ENCODE results near the gene ZNF575. TPM values are rescaled to one million over a fixed set of nuclear protein-coding genes. Genes with fewer than 3 reads are reported as not detected.
A peak's percentile ranks its signal among the peaks of the same experiment; 100 is the strongest.
"Not testable (repeated sequence)": the region's sequence is repeated elsewhere in the genome, so short reads cannot be mapped to it uniquely, and the experiment has no call there.

Gene ZNF575
- total and polyA plus RNA-seq, 5 donors from 2014 or later, result 0.83 to 3.3 (median 1.5) TPM

DNA sequence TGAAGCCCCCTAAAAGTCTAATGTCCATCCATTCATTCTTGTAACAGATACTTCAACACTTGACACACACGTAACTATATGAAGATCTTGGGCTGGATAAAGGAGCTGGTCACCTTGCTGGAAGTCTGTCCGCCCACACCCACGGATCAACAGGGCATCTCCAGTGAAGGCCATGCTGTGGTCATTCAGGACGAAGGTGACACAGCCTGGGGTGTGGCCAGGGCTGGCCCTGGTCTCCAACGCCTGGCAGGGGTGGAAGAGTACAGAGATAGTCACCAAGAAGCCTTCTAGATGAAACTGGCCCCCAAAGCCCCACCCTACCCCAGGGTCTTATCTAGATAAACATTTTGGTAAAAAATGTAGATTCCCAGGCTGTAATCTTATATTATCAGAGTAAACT is 21.7 kb upstream of the ZNF575 start:
- no peak for ATAC-seq (ENCODE audit: low read depth in 2 of 2)
- no peaks in the 10 kb centered on the region for H3K9me3 ChIP-seq (ENCODE audit: control insufficient read depth in 2 of 2, low read length in 2 of 2)
- peaks cover 25% of the 10 kb centered on the region for H3K36me3 Mint-ChIP-seq
- no peak for DNase-seq
- H3K4me3 Mint-ChIP-seq, result peak overlapping the region in 1 of 4 donors; percentile 67
- no peak overlapping the region for H3K27ac ChIP-seq (ENCODE audit: insufficient read depth, low read length, poor library complexity, severe bottlenecking)
- H3K27me3 Mint-ChIP-seq, result no peaks in the 10 kb centered on the region
- H3K36me3 ChIP-seq (ENCODE audit: control insufficient read depth, insufficient read depth, low read length), result peaks cover 11% of the 10 kb centered on the region
- H3K27me3 ChIP-seq (ENCODE audit: control insufficient read depth, insufficient read depth, low read length), result no peaks in the 10 kb centered on the region
- peaks cover 0 to 1% (median 0%) of the 10 kb centered on the region in 4 donors for H3K4me1 Mint-ChIP-seq
- H3K9me3 Mint-ChIP-seq, result no peaks in the 10 kb centered on the region
- no peaks in the 10 kb centered on the region for H3K4me1 ChIP-seq (ENCODE audit: control insufficient read depth, insufficient read depth, low read length, poor library complexity, severe bottlenecking)
- H3K4me3 ChIP-seq (ENCODE audit: low read depth, low read length), result no peak overlapping the region
- H3K27ac Mint-ChIP-seq, result peak overlapping the region in 1 of 3 donors; percentile 36

DNA sequence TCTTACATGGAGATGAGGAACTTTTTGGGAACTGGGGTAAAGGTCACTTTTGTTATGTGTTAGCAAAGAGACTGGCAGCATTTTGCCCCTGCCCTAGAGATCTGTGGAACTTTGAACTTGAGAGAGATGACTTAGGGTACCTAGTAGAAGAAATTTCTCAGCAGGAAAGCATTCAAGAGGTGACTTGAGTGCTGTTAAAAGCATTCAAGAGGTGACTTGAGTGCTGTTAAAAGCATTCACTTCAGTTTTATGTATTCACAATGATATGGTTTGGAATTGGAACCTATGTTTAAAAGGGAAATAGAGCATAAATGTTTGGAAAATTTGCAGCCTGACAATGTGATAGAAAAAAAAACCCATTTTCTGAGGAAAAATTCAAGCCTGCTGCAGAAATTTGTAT is 20.6 kb upstream of the ZNF575 start:
- not testable (repeated sequence) for H3K27ac ChIP-seq (ENCODE audit: insufficient read depth, low read length, poor library complexity, severe bottlenecking); ATAC-seq (ENCODE audit: low read depth in 2 of 2); H3K9me3 Mint-ChIP-seq; H3K4me1 Mint-ChIP-seq; H3K9me3 ChIP-seq (ENCODE audit: control insufficient read depth in 2 of 2, low read length in 2 of 2); H3K27me3 ChIP-seq (ENCODE audit: control insufficient read depth, insufficient read depth, low read length); H3K4me3 ChIP-seq (ENCODE audit: low read depth, low read length); H3K4me1 ChIP-seq (ENCODE audit: control insufficient read depth, insufficient read depth, low read length, poor library complexity, severe bottlenecking); DNase-seq; H3K27me3 Mint-ChIP-seq
- H3K36me3 Mint-ChIP-seq, result peaks cover 25% of the 10 kb centered on the region
- H3K27ac Mint-ChIP-seq, result peak overlapping the region in 1 of 3 donors; percentile 11
- H3K4me3 Mint-ChIP-seq, result peak overlapping the region in 1 of 4 donors; percentile 2
- H3K36me3 ChIP-seq (ENCODE audit: control insufficient read depth, insufficient read depth, low read length), result peaks cover 11% of the 10 kb centered on the region

DNA sequence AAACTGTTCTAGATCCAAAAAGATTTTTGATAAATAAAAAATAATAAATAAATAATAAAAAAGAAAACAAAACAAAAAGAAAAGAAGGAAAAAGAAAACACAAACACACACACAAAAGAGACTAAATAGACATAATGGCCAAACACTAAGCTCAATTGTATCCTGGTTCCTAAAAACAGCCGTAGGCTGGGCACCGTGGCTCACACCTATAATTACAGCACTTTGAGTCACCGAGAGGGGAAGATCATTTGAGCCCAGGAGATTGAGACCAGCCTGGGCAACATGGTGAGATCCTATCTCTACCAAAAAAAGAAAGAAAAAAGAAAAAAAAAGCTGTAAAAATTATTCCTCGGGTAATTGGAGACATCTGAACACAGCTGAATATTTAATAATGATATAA is 14.9 kb upstream of the ZNF575 start:
- Mint-ChIP-seq H3K36me3 (peaks cover 11% of the 10 kb centered on the region), H3K27me3 (no peaks in the 10 kb centered on the region), H3K27ac (peak overlapping the region in 1 of 3 donors; percentile 11), H3K4me3 (peak overlapping the region in 1 of 4 donors; percentile 15), H3K4me1 (peaks cover 6 to 8% (median 7%) of the 10 kb centered on the region in 4 donors), H3K9me3 (no peaks in the 10 kb centered on the region)
- ATAC-seq (ENCODE audit: low read depth in 2 of 2), result no peak
- Histone ChIP-seq H3K27ac (ENCODE audit: insufficient read depth, low read length, poor library complexity, severe bottlenecking) (no peak overlapping the region), H3K4me1 (ENCODE audit: control insufficient read depth, insufficient read depth, low read length, poor library complexity, severe bottlenecking) (peaks cover 7% of the 10 kb centered on the region), H3K9me3 (ENCODE audit: control insufficient read depth in 2 of 2, low read length in 2 of 2) (no peaks in the 10 kb centered on the region), H3K36me3 (ENCODE audit: control insufficient read depth, insufficient read depth, low read length) (no peaks in the 10 kb centered on the region), H3K4me3 (ENCODE audit: low read depth, low read length) (no peak overlapping the region), H3K27me3 (ENCODE audit: control insufficient read depth, insufficient read depth, low read length) (no peaks in the 10 kb centered on the region)
- no peak for DNase-seq

GRCh38 chr19:43519436-43520088 is 13.4 kb upstream of the ZNF575 start:
- H3K36me3 Mint-ChIP-seq, result peaks cover 8% of the 10 kb centered on the region
- H3K4me1 ChIP-seq (ENCODE audit: control insufficient read depth, insufficient read depth, low read length, poor library complexity, severe bottlenecking), result peaks cover 9% of the 10 kb centered on the region
- peaks cover 6 to 12% (median 10%) of the 10 kb centered on the region in 4 donors for H3K4me1 Mint-ChIP-seq
- peak overlapping the region; percentile 41 to 64 (median 43) for H3K27ac Mint-ChIP-seq
- peak; percentile 72 to 84 (median 76) for DNase-seq
- H3K27me3 ChIP-seq (ENCODE audit: control insufficient read depth, insufficient read depth, low read length), result no peaks in the 10 kb centered on the region
- H3K4me3 ChIP-seq (ENCODE audit: low read depth, low read length), result no peak overlapping the region
- H3K36me3 ChIP-seq (ENCODE audit: control insufficient read depth, insufficient read depth, low read length), result no peaks in the 10 kb centered on the region
- no peaks in the 10 kb centered on the region for H3K9me3 Mint-ChIP-seq
- no peak overlapping the region for H3K27ac ChIP-seq (ENCODE audit: insufficient read depth, low read length, poor library complexity, severe bottlenecking)
- no peaks in the 10 kb centered on the region for H3K9me3 ChIP-seq (ENCODE audit: control insufficient read depth in 2 of 2, low read length in 2 of 2)
- ATAC-seq (ENCODE audit: low read depth in 2 of 2), result peak; percentile 64 to 67
- peak overlapping the region in 1 of 4 donors; percentile 1 for H3K4me3 Mint-ChIP-seq
- no peaks in the 10 kb centered on the region for H3K27me3 Mint-ChIP-seq

GRCh38 chr19:43522929-43523328 is 10.1 kb upstream of the ZNF575 start:
- Histone ChIP-seq H3K36me3 (ENCODE audit: control insufficient read depth, insufficient read depth, low read length) (no peaks in the 10 kb centered on the region), H3K4me3 (ENCODE audit: low read depth, low read length) (no peak overlapping the region), H3K27me3 (ENCODE audit: control insufficient read depth, insufficient read depth, low read length) (no peaks in the 10 kb centered on the region), H3K27ac (ENCODE audit: insufficient read depth, low read length, poor library complexity, severe bottlenecking) (no peak overlapping the region), H3K9me3 (ENCODE audit: control insufficient read depth in 2 of 2, low read length in 2 of 2) (no peaks in the 10 kb centered on the region), H3K4me1 (ENCODE audit: control insufficient read depth, insufficient read depth, low read length, poor library complexity, severe bottlenecking) (peaks cover 37% of the 10 kb centered on the region)
- Mint-ChIP-seq H3K9me3 (no peaks in the 10 kb centered on the region), H3K4me3 (peak overlapping the region in 1 of 4 donors; percentile 44), H3K4me1 (peaks cover 11 to 35% (median 28%) of the 10 kb centered on the region in 4 donors), H3K27ac (peak overlapping the region in 1 of 3 donors; percentile 35), H3K36me3 (peaks cover 4% of the 10 kb centered on the region), H3K27me3 (no peaks in the 10 kb centered on the region)
- ATAC-seq (ENCODE audit: low read depth in 2 of 2) (no peak), DNase-seq (no peak)

DNA sequence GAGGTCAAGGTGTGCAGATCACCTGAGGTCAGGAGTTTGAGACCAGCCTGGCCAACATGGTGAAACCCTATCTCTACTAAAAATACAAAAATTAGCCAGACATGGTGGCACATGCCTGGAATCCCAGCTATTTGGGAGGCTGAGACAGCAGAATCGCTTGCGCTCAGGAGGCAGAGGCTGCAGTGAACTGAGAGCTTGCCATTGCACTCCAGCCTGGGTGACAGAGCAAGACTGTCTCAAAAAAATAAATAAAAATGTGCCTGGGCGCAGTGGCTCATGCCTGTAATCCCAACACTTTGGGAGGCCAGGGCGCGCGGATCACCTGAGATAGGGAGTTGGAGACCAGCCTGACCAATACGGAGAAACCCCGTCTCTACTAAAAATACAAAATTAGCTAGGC is 9.3 kb upstream of the ZNF575 start:
- not testable (repeated sequence) for ATAC-seq (ENCODE audit: low read depth in 2 of 2); H3K27ac ChIP-seq (ENCODE audit: insufficient read depth, low read length, poor library complexity, severe bottlenecking); H3K36me3 Mint-ChIP-seq; DNase-seq; H3K36me3 ChIP-seq (ENCODE audit: control insufficient read depth, insufficient read depth, low read length); H3K9me3 ChIP-seq (ENCODE audit: control insufficient read depth in 2 of 2, low read length in 2 of 2); H3K4me3 ChIP-seq (ENCODE audit: low read depth, low read length); H3K27me3 Mint-ChIP-seq; H3K9me3 Mint-ChIP-seq; H3K4me3 Mint-ChIP-seq; H3K27ac Mint-ChIP-seq; H3K27me3 ChIP-seq (ENCODE audit: control insufficient read depth, insufficient read depth, low read length)
- peaks cover 11 to 35% (median 27%) of the 10 kb centered on the region in 4 donors for H3K4me1 Mint-ChIP-seq
- H3K4me1 ChIP-seq (ENCODE audit: control insufficient read depth, insufficient read depth, low read length, poor library complexity, severe bottlenecking), result peaks cover 37% of the 10 kb centered on the region

GRCh38 chr19:43524922-43525835 is 7.8 kb upstream of the ZNF575 start:
- no peaks in the 10 kb centered on the region for H3K27me3 Mint-ChIP-seq
- H3K36me3 Mint-ChIP-seq, result no peaks in the 10 kb centered on the region
- Histone ChIP-seq H3K9me3 (ENCODE audit: control insufficient read depth in 2 of 2, low read length in 2 of 2) (no peaks in the 10 kb centered on the region), H3K36me3 (ENCODE audit: control insufficient read depth, insufficient read depth, low read length) (no peaks in the 10 kb centered on the region), H3K4me1 (ENCODE audit: control insufficient read depth, insufficient read depth, low read length, poor library complexity, severe bottlenecking) (peaks cover 31% of the 10 kb centered on the region), H3K27ac (ENCODE audit: insufficient read depth, low read length, poor library complexity, severe bottlenecking) (peak overlapping the region; percentile 63), H3K27me3 (ENCODE audit: control insufficient read depth, insufficient read depth, low read length) (no peaks in the 10 kb centered on the region), H3K4me3 (ENCODE audit: low read depth, low read length) (peak overlapping the region; percentile 80)
- H3K9me3 Mint-ChIP-seq, result no peaks in the 10 kb centered on the region
- ATAC-seq (ENCODE audit: low read depth in 2 of 2) (peak; percentile 46 to 54), DNase-seq (peak in 1 of 3 donors; percentile 58)
- H3K4me3 Mint-ChIP-seq, result peak overlapping the region; percentile 76 to 97 (median 84)
- peak overlapping the region; percentile 28 to 88 (median 74) for H3K27ac Mint-ChIP-seq
- H3K4me1 Mint-ChIP-seq, result peaks cover 5 to 31% (median 21%) of the 10 kb centered on the region in 4 donors

Measured in CD4-positive, CD25-positive, alpha-beta regulatory T cell (primary cell).